C4-2B (cell line): ENCODE measurements around the gene CA5A.

Experiments used
- ZFX ChIP-seq: fragments of 450-650 bp; IDR thresholded peaks from 2 replicates; pipeline ENCODE4 v1.6.1; 2017
- TF ChIP-seq, protein P1 (sequence below): fragments of 450-650 bp; conservative IDR thresholded peaks from 2 replicates; pipeline ENCODE4 v1.5.1; 2017; ENCODE audit warnings: mild to moderate bottlenecking

DNA sequence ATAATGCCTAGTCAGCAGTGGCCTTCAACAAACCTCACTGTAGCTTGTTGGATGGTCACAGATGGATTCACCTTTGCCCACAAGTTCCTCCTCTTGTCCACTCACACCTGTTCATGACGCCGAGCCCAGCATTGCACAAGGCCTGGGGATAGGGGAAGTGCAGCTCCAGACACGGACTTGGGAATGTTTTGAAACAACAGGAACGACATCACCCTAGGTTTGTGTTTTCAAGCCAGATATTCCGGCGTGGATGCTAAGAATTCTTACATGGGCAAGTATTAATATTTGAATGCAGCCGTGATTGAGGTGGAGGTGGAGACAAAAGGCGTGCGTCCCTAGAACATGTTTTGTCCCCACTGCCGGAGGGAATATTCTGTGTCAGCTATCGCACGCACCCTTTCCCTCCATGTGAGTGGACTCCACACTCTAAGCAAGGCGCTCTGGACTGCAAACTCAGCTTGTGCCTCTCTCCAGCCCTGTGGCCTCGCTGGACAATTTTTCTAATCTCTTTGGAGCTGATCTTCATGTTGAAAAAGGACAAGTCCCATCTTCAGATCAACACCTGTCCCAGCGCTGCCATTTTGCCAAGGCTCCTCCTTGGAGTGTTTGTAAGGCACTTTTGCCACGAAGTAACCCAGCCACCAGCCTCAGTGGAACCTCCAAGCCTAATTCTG lies 12.9 kb upstream of the CA5A start:
- TF ChIP-seq, protein P1, sequence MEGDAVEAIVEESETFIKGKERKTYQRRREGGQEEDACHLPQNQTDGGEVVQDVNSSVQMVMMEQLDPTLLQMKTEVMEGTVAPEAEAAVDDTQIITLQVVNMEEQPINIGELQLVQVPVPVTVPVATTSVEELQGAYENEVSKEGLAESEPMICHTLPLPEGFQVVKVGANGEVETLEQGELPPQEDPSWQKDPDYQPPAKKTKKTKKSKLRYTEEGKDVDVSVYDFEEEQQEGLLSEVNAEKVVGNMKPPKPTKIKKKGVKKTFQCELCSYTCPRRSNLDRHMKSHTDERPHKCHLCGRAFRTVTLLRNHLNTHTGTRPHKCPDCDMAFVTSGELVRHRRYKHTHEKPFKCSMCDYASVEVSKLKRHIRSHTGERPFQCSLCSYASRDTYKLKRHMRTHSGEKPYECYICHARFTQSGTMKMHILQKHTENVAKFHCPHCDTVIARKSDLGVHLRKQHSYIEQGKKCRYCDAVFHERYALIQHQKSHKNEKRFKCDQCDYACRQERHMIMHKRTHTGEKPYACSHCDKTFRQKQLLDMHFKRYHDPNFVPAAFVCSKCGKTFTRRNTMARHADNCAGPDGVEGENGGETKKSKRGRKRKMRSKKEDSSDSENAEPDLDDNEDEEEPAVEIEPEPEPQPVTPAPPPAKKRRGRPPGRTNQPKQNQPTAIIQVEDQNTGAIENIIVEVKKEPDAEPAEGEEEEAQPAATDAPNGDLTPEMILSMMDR: no peak
- TF ChIP-seq ZFX: no peak
